ENCODE data around the gene NRP2. TPM values are rescaled to one million over a fixed set of nuclear protein-coding genes. Genes with fewer than 3 reads are reported as not detected.

The NRP2 gene
- total RNA-seq, 1 experiment from 2014 or later, result 18.3 TPM

DNA sequence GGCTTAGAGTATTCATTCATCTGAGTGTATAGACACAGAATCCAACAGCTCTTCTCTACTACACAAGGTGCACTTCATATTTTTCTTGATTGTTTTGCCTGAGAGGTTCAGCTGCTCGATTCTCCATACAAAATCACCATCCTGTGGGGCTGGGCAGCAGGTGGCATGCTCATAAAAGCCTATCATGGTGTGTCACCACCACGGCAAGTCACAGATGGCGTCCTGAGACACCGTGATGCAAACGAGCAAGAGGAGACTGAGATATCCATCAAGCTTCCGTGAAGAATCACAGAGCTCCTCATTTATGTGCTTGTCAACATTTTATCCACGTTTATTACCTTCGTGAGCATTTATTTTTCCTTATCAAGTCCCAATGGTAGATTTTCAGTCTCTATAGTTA, 22.4 kb upstream of the NRP2 start:
- ChIA-PET CTCF (no interaction called here), POLR2A (ENCODE audit: unreplicated experiment) (interaction anchor here (0.6 kb wide), 1 partner anchor 249 kb away, joined by 3 read pairs; no protein-coding TSS in a partner anchor)
- BruUV-seq (replicated peaks), result no TSS peak
- no peak for DNase-seq
- TF ChIP-seq EZH2phosphoT487 (IDR thresholded peaks at IDR 0.05; ENCODE audit: borderline replicate concordance, low read length), result no peak
- TF ChIP-seq, protein P1, sequence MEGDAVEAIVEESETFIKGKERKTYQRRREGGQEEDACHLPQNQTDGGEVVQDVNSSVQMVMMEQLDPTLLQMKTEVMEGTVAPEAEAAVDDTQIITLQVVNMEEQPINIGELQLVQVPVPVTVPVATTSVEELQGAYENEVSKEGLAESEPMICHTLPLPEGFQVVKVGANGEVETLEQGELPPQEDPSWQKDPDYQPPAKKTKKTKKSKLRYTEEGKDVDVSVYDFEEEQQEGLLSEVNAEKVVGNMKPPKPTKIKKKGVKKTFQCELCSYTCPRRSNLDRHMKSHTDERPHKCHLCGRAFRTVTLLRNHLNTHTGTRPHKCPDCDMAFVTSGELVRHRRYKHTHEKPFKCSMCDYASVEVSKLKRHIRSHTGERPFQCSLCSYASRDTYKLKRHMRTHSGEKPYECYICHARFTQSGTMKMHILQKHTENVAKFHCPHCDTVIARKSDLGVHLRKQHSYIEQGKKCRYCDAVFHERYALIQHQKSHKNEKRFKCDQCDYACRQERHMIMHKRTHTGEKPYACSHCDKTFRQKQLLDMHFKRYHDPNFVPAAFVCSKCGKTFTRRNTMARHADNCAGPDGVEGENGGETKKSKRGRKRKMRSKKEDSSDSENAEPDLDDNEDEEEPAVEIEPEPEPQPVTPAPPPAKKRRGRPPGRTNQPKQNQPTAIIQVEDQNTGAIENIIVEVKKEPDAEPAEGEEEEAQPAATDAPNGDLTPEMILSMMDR (conservative IDR thresholded peaks at IDR 0.05; ENCODE audit: low read depth, low read length), result no peak
- no peak for TF ChIP-seq EZH2 (IDR thresholded peaks at IDR 0.05; ENCODE audit: low read length, unreplicated experiment)
- Histone ChIP-seq H2AFZ (ENCODE audit: low read length) (no peak overlapping the region), H3K9me2 (replicated peaks; ENCODE audit: low read length) (no peaks in the 10 kb centered on the region), H3K4me2 (ENCODE audit: low read length) (no peak overlapping the region), H4K20me1 (ENCODE audit: low read length) (no peaks in the 10 kb centered on the region), H3K4me1 (ENCODE audit: insufficient read depth, low read length) (peaks cover 8% of the 10 kb centered on the region; the same call in 1 of the 2 replicates), H3K79me2 (ENCODE audit: low read length) (no peaks in the 10 kb centered on the region), H3K9ac (ENCODE audit: low read length) (no peak overlapping the region), H3K4me3 (ENCODE audit: low read length) (no peak overlapping the region), H3K27me3 (ENCODE audit: low read length) (no peaks in the 10 kb centered on the region), H3K27ac (ENCODE audit: low read length) (no peak overlapping the region), H3F3A (ENCODE audit: low read length, unreplicated experiment) (no peaks in the 10 kb centered on the region), H3K9me3 (ENCODE audit: low read length) (no peaks in the 10 kb centered on the region), H3K36me3 (ENCODE audit: low read depth, low read length) (no peaks in the 10 kb centered on the region)
- ATAC-seq, result no peak
- intact Hi-C loops (cut with micrococcal nuclease), result no loop called here

DNA sequence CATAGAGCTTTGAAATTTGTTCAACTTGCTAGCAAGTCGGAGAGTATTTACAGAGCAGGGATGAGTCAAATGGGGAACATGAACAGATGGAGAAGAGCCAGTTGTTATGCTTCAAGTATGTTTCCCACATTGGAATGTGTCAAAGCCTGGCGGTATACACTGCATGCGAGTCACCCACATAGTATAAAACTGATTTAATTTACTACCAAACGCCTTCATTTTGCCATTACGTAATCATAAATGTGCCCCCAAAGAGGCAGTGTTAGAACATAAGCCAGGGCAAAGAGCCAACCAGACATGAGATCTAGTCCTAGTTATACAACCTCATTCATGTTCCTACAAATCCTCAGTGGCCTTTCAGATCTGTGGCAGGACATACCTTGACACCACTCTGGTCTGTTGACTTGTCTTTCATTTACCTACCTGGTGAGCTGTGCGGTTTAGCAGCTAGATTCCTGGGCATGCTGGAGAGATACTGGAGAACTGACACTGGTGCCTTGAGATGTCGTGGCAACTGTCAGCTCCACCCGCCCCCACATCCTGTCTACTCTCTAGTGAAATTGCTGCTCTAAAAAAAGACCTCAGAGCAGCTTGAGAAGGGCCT, 21.7 kb upstream of the NRP2 start:
- H3K27me3 ChIP-seq (ENCODE audit: low read length), result no peaks in the 10 kb centered on the region
- intact Hi-C loops (cut with micrococcal nuclease), result no loop called here
- ATAC-seq (peak; percentile 84), DNase-seq (peak; percentile 73)
- H3K9ac ChIP-seq (ENCODE audit: low read length), result no peak overlapping the region
- POLR2A ChIA-PET (ENCODE audit: unreplicated experiment), result interaction anchor here (0.6 kb wide), 1 partner anchor 248 kb away, joined by 3 read pairs; no protein-coding TSS in a partner anchor
- H2AFZ ChIP-seq (ENCODE audit: low read length), result no peak overlapping the region
- H3K4me2 ChIP-seq (ENCODE audit: low read length), result no peak overlapping the region
- no peaks in the 10 kb centered on the region for H3K9me3 ChIP-seq (ENCODE audit: low read length)
- H3K4me1 ChIP-seq (ENCODE audit: insufficient read depth, low read length), result peaks cover 7% of the 10 kb centered on the region
- H3K27ac ChIP-seq (ENCODE audit: low read length), result no peak overlapping the region
- H3K9me2 ChIP-seq (replicated peaks; ENCODE audit: low read length), result no peaks in the 10 kb centered on the region
- no peaks in the 10 kb centered on the region for H3K79me2 ChIP-seq (ENCODE audit: low read length)
- CTCF ChIA-PET, result no interaction called here
- H3K36me3 ChIP-seq (ENCODE audit: low read depth, low read length), result no peaks in the 10 kb centered on the region
- H3F3A ChIP-seq (ENCODE audit: low read length, unreplicated experiment), result no peaks in the 10 kb centered on the region
- BruUV-seq (replicated peaks), result no TSS peak
- H4K20me1 ChIP-seq (ENCODE audit: low read length), result no peaks in the 10 kb centered on the region
- TF ChIP-seq EZH2phosphoT487 (IDR thresholded peaks at IDR 0.05; ENCODE audit: borderline replicate concordance, low read length), result no peak
- TF ChIP-seq, protein P1 (conservative IDR thresholded peaks at IDR 0.05; ENCODE audit: low read depth, low read length), result no peak
- TF ChIP-seq EZH2 (IDR thresholded peaks at IDR 0.05; ENCODE audit: low read length, unreplicated experiment), result no peak
- no peak overlapping the region for H3K4me3 ChIP-seq (ENCODE audit: low read length)

DNA sequence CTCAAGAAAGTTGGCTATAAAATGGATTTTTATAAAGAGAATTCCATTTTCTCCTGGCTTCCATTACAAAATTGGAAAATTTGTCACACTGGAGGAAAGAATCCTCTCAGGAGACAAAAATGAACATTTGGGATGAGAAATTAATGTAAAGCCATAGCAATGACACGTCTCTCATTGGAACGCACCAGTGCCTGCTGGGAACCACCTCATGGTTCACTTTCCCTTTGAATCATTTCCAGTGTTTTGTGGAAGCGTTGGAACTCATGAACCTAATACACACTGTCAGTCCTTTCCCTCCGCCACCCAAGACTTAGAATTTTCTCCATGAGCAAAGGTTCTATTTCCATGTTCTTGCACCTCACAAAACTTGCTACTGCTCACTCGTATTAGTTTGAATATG, 21.0 kb upstream of the NRP2 start:
- Histone ChIP-seq H3K9me2 (replicated peaks; ENCODE audit: low read length) (no peaks in the 10 kb centered on the region), H2AFZ (ENCODE audit: low read length) (no peak overlapping the region), H3K4me1 (ENCODE audit: insufficient read depth, low read length) (peaks cover 12% of the 10 kb centered on the region), H4K20me1 (ENCODE audit: low read length) (no peaks in the 10 kb centered on the region), H3K27ac (ENCODE audit: low read length) (no peak overlapping the region), H3K36me3 (ENCODE audit: low read depth, low read length) (no peaks in the 10 kb centered on the region), H3K9ac (ENCODE audit: low read length) (no peak overlapping the region), H3K4me2 (ENCODE audit: low read length) (no peak overlapping the region), H3K27me3 (ENCODE audit: low read length) (no peaks in the 10 kb centered on the region), H3K79me2 (ENCODE audit: low read length) (no peaks in the 10 kb centered on the region), H3F3A (ENCODE audit: low read length, unreplicated experiment) (no peaks in the 10 kb centered on the region), H3K9me3 (ENCODE audit: low read length) (no peaks in the 10 kb centered on the region), H3K4me3 (ENCODE audit: low read length) (no peak overlapping the region)
- ATAC-seq (no peak), DNase-seq (no peak)
- no TSS peak for BruUV-seq (replicated peaks)
- intact Hi-C loops (cut with micrococcal nuclease), result no loop called here
- TF ChIP-seq EZH2 (IDR thresholded peaks at IDR 0.05; ENCODE audit: low read length, unreplicated experiment) (no peak), EZH2phosphoT487 (IDR thresholded peaks at IDR 0.05; ENCODE audit: borderline replicate concordance, low read length) (no peak)
- TF ChIP-seq, protein P1 (conservative IDR thresholded peaks at IDR 0.05; ENCODE audit: low read depth, low read length), result no peak
- CTCF ChIA-PET, result no interaction called here
- POLR2A ChIA-PET (ENCODE audit: unreplicated experiment), result no interaction called here
